ENCODE measurements around the gene SPATA32.
A peak's percentile ranks its signal among the peaks of the same experiment; 100 is the strongest.
"Not testable (repeated sequence)": the region's sequence is repeated elsewhere in the genome, so short reads cannot be mapped to it uniquely, and the experiment has no call there.

SPATA32 gene

GRCh38 chr17:45261577-45262515, at the start of gene SPATA32:
Gene SPATA32, minus strand, starts transcription at chr17:45262094. Its CDS starts 78 bp downstream, at chr17:45262016.
- DNase-seq (ENCODE audit: low read depth): peak; percentile 50

- no peak for DNase-seq (ENCODE audit: low read depth)
Measured at GRCh38 chr17:45311401-45311759, 49.5 kb upstream of the SPATA32 start.

GRCh38 chr17:45310380-45311324, 48.8 kb upstream of the SPATA32 start:
- DNase-seq (ENCODE audit: low read depth): no peak

GRCh38 chr17:45309400-45309799, 47.5 kb upstream of the SPATA32 start:
- DNase-seq (ENCODE audit: low read depth): no peak

GRCh38 chr17:45308840-45309239, 46.9 kb upstream of the SPATA32 start:
- DNase-seq (ENCODE audit: low read depth): no peak

GRCh38 chr17:45308016-45308365, 46.1 kb upstream of the SPATA32 start:
- DNase-seq (ENCODE audit: low read depth): no peak

GRCh38 chr17:45307290-45308015, 45.6 kb upstream of the SPATA32 start:
- DNase-seq (ENCODE audit: low read depth): peak; percentile 91

GRCh38 chr17:45306623-45307022, 44.7 kb upstream of the SPATA32 start:
- DNase-seq (ENCODE audit: low read depth): no peak

GRCh38 chr17:45306094-45306493, 44.2 kb upstream of the SPATA32 start:
- DNase-seq (ENCODE audit: low read depth): no peak

GRCh38 chr17:45305530-45306087, 43.7 kb upstream of the SPATA32 start:
- DNase-seq (ENCODE audit: low read depth): peak; percentile 73

- DNase-seq (ENCODE audit: low read depth): peak; percentile 92
Measured at GRCh38 chr17:45302649-45303173, 40.8 kb upstream of the SPATA32 start.

GRCh38 chr17:45302220-45302619, 40.3 kb upstream of the SPATA32 start:
- DNase-seq (ENCODE audit: low read depth): not testable (repeated sequence)

- DNase-seq (ENCODE audit: low read depth): no peak
Measured at GRCh38 chr17:45301674-45302073, 39.8 kb upstream of the SPATA32 start.

- no peak for DNase-seq (ENCODE audit: low read depth)
Measured at GRCh38 chr17:45300060-45300751, 38.3 kb upstream of the SPATA32 start.

GRCh38 chr17:45299361-45299760, 37.5 kb upstream of the SPATA32 start:
- DNase-seq (ENCODE audit: low read depth): no peak

GRCh38 chr17:45298546-45299285, 36.8 kb upstream of the SPATA32 start:
- peak; percentile 69 for DNase-seq (ENCODE audit: low read depth)

GRCh38 chr17:45296833-45297124, 34.9 kb upstream of the SPATA32 start:
- peak; percentile 73 for DNase-seq (ENCODE audit: low read depth)

- peak; percentile 91 for DNase-seq (ENCODE audit: low read depth)
Measured at GRCh38 chr17:45296003-45296832, 34.3 kb upstream of the SPATA32 start.

- peak; percentile 95 for DNase-seq (ENCODE audit: low read depth)
Measured at GRCh38 chr17:45294506-45294905, 32.6 kb upstream of the SPATA32 start.

All from EH (cell line).